HepG2 (cell line): ENCODE measurements around the gene ZFYVE28. TPM values are rescaled to one million over a fixed set of nuclear protein-coding genes. Genes with fewer than 3 reads are reported as not detected.

ENCODE experiments used
- ATAC-seq: fragments of 200-7000 bp; cut with Tn5 transposase; 3 replicates; pipeline ENCODE4 v1.9.1; 2020; ENCODE audit warnings: mild to moderate bottlenecking, moderate library complexity
- BruUV-seq: library from RNA; stranded (reverse); fragments of 400-500 nt; replicated peaks from 2 replicates; lab custom pipeline; 2021; lab: Mats Ljungman, UMichigan
- CTCF ChIA-PET: fragments of 300-600 bp; formaldehyde crosslinking; extraction: SDS; loops from one replicate; lab custom pipeline; 2021; ENCODE audit warnings: low total read pairs, inconsistent platforms, low intra/inter-chr PET ratio; lab: Yijun Ruan, JAX
- POLR2A ChIA-PET: fragments of 350-600 bp; sonication (Branson Sonifier 250); formaldehyde crosslinking; loops from one replicate; lab custom pipeline; 2020; ENCODE audit warnings: antibody characterized with exemption, inconsistent platforms; lab: Yijun Ruan, JAX
- DNase-seq: peaks from one replicate; pipeline ENCODE4 v3.0.0-alpha.2; 2015; ENCODE audit warnings: low spot score
- FAIRE-seq: peaks from 3 replicates; lab custom pipeline; 2011; peaks lifted over from hg19 to GRCh38; lab: Jason Lieb, UNC
- H2AFZ ChIP-seq: one replicate; pipeline ENCODE4 v1.6.1; 2011; ENCODE audit warnings: low read length, inconsistent platforms
- H3K27ac ChIP-seq: fragments of 300-600 bp; 3 replicates; pipeline ENCODE4 v1.8.0; 2011; ENCODE audit warnings: mixed run types, mild to moderate bottlenecking, mixed read lengths, low read length, inconsistent platforms; ENCODE audit not compliant: insufficient read depth; ENCODE audit errors: extremely low read length
- H3K27me3 ChIP-seq, 2 experiments: fragments of 200-600 bp in 1 of 2; 2 replicates in 1 of 2; 3 replicates in 1 of 2; pipeline versions ENCODE4 v1.6.0 to v1.8.0; 2011; ENCODE audit warnings: low read length in 2 of 2, mild to moderate bottlenecking in 2 of 2, moderate library complexity in 2 of 2, inconsistent platforms in 1 of 2; ENCODE audit not compliant: insufficient read depth in 2 of 2, control insufficient read depth in 1 of 2
- H3K36me3 ChIP-seq, 2 experiments: fragments of 200-600 bp in 1 of 2; replicated peaks in 1 of 2; 2 replicates in 1 of 2; 3 replicates in 1 of 2; pipeline versions ENCODE4 v1.5.1 to v1.8.0; 2011; ENCODE audit warnings: low read length in 2 of 2, inconsistent platforms in 1 of 2; ENCODE audit not compliant: insufficient read depth in 2 of 2, control insufficient read depth in 1 of 2
- H3K4me1 ChIP-seq: 2 replicates; pipeline ENCODE4 v1.5.1; 2012; ENCODE audit warnings: low read length, inconsistent platforms; ENCODE audit not compliant: insufficient read depth
- H3K4me2 ChIP-seq: 2 replicates; pipeline ENCODE4 v1.6.0; 2011; ENCODE audit warnings: low read depth, low read length, inconsistent platforms
- H3K4me3 ChIP-seq, 3 experiments: fragments of 200-600 bp in 1 of 3; sonication (generic), shearing (Covaris generic) in 1 of 3; replicated peaks in 1 of 3; 2 replicates each; pipeline ENCODE4 v1.5.1; 2011 to 2016; ENCODE audit warnings: low read length in 3 of 3, inconsistent platforms in 2 of 3, low read depth in 2 of 3, mild to moderate bottlenecking in 2 of 3, control low read depth in 1 of 3, mixed read lengths in 1 of 3; ENCODE audit not compliant: insufficient read depth in 1 of 3
- H3K79me2 ChIP-seq: one replicate; pipeline ENCODE4 v1.6.1; 2011; ENCODE audit warnings: low read length, inconsistent platforms; ENCODE audit not compliant: insufficient read depth
- H3K9ac ChIP-seq: 2 replicates; pipeline ENCODE4 v1.6.0; 2011; ENCODE audit warnings: mild to moderate bottlenecking, low read depth, low read length, inconsistent platforms; ENCODE audit not compliant: insufficient read depth
- H3K9me3 ChIP-seq: 2 replicates; pipeline ENCODE4 v1.5.1; 2012; ENCODE audit warnings: mild to moderate bottlenecking, low read length
- H4K20me1 ChIP-seq: 2 replicates; pipeline ENCODE4 v1.6.0; 2011; ENCODE audit warnings: inconsistent platforms, mild to moderate bottlenecking, low read length, moderate library complexity; ENCODE audit not compliant: insufficient read depth
- AFF4 ChIP-seq: sonication (generic); formaldehyde crosslinking; IDR thresholded peaks from 2 replicates; pipeline ENCODE4 v1.4.0; 2020; ENCODE audit warnings: missing genetic modification reagents
- HMGA1 ChIP-seq: sonication (generic); formaldehyde crosslinking; conservative IDR thresholded peaks from 2 replicates; pipeline ENCODE4 v1.4.0; 2020; ENCODE audit warnings: missing genetic modification reagents
- HNF1B ChIP-seq: sonication (generic); formaldehyde crosslinking; IDR thresholded peaks from 2 replicates; pipeline ENCODE4 v1.5.1; 2020; ENCODE audit warnings: mild to moderate bottlenecking, moderate library complexity, missing genetic modification reagents
- PBX2 ChIP-seq: IDR thresholded peaks from 2 replicates; pipeline ENCODE4 v1.6.1; 2016; ENCODE audit warnings: control low read depth
- SALL1 ChIP-seq: sonication (generic); formaldehyde crosslinking; IDR thresholded peaks from 2 replicates; pipeline ENCODE4 v1.8.0; 2022; ENCODE audit warnings: mild to moderate bottlenecking, missing genetic modification reagents
- TEAD3 ChIP-seq: optimal IDR thresholded peaks from 2 replicates; pipeline ENCODE3; 2016; ENCODE audit warnings: borderline replicate concordance
- TGIF2 ChIP-seq: IDR thresholded peaks from 2 replicates; pipeline ENCODE4 v1.6.1; 2016; ENCODE audit warnings: control low read depth, missing compliant biosample characterization
- TMF1 ChIP-seq: sonication (generic); formaldehyde crosslinking; IDR thresholded peaks from 2 replicates; pipeline ENCODE4 v1.8.1; 2022; ENCODE audit warnings: low read depth, missing genetic modification reagents
- ZBTB26 ChIP-seq: IDR thresholded peaks from 2 replicates; pipeline ENCODE4 v1.6.1; 2016; ENCODE audit warnings: missing compliant biosample characterization, missing genetic modification reagents, borderline replicate concordance
- ZBTB44 ChIP-seq: sonication (generic); formaldehyde crosslinking; IDR thresholded peaks from 2 replicates; pipeline ENCODE4 v1.4.0; 2020; ENCODE audit warnings: missing genetic modification reagents
- ZNF775 ChIP-seq: sonication (generic); formaldehyde crosslinking; IDR thresholded peaks from 2 replicates; pipeline ENCODE4 v1.4.0; 2020; ENCODE audit warnings: missing genetic modification reagents, mild to moderate bottlenecking, moderate library complexity, borderline replicate concordance
- WGBS: methylation state at CpG from one replicate; pipeline ENCODE4 v1.1.6; 2017; ENCODE audit warnings: low lambda C conversion rate; 5-methylcytosine and 5-hydroxymethylcytosine counted together
- in situ Hi-C: cut with HindIII; loops from 2 replicates; pipeline ENCODE4 v1.10.0; 2017; ENCODE audit warnings: low pct_unique_long_range_greater_than_20kb; ENCODE audit not compliant: extremely low pct_ligation_motif_present
- intact Hi-C: fragments of 100-400 bp; cut with micrococcal nuclease; formaldehyde crosslinking; loops from one replicate; pipeline ENCODE4 v1.10.0; 2022; ENCODE audit not compliant: unreplicated experiment
- polyA plus RNA-seq, 8 experiments: library from polyadenylated mRNA; depleted of rRNA in 3 of 8; stranded (reverse) in 7 of 8; unstranded in 1 of 8; fragments of >200 nt; fragmentation: Illumina TruSeq in 4 of 8; extraction: Trizol in 4 of 8; gene quantifications; 2 replicates each; pipeline versions ENCODE4 v1.2.1 to v1.2.3, GENCODE V29; 2011 to 2016; ENCODE audit warnings: low read depth in 4 of 8, missing spikeins in 1 of 8, mixed read lengths in 1 of 8; ENCODE audit not compliant: insufficient read depth in 1 of 8
- total RNA-seq, 5 experiments: library from RNA; depleted of rRNA; stranded (reverse); fragments of >200 nt; fragmentation: Illumina TruSeq; extraction: Trizol; gene quantifications; 2 replicates each; pipeline ENCODE4 v1.2.3, GENCODE V29; 2016; ENCODE audit warnings: low read depth in 1 of 5

Gene ZFYVE28
- total and polyA plus RNA-seq, 2 of the 13 experiments (the other 11 are each of a cell fraction or from before 2014, with no cell fraction given) = 0.12 to 0.22 TPM

- TF ChIP-seq ZBTB26 (CRISPR knock-in tag) = no peak
- TF ChIP-seq, all 625 proteins: peak for 0
Measured at GRCh38 chr4:2449511-2450392, 31.3 kb upstream of the ZFYVE28 start (continued).

GRCh38 chr4:2449051-2449450 is 30.6 kb upstream of the ZFYVE28 start:
- 72% methylated on average over 9 of the region's 11 CpGs for WGBS
- Histone ChIP-seq H3K9ac (no peak overlapping the region), H3K4me3 (no peak overlapping the region), H3K27ac (no peak overlapping the region), H3K9me3 (no peaks in the 10 kb centered on the region), H2AFZ (no peak overlapping the region), H3K36me3 (no peaks in the 10 kb centered on the region), H3K79me2 (no peaks in the 10 kb centered on the region), H4K20me1 (no peaks in the 10 kb centered on the region), H3K27me3 (peaks cover 4 to 34% of the 10 kb centered on the region in 2 experiments; a peak in 4 of 5 replicates), H3K4me1 (peaks cover 12% of the 10 kb centered on the region), H3K4me2 (no peak overlapping the region)
- FAIRE-seq (no peak), DNase-seq (no peak), ATAC-seq (no peak)
- CTCF ChIA-PET = no interaction called here
- in situ Hi-C loops = no loop called here
- POLR2A ChIA-PET = no interaction called here
- TF ChIP-seq HNF1B (CRISPR knock-in tag) (no peak), AFF4 (CRISPR knock-in tag) (no peak), ZNF775 (CRISPR knock-in tag) (no peak), ZBTB44 (CRISPR knock-in tag) (no peak), TEAD3 (no peak), TGIF2 (CRISPR knock-in tag) (no peak), PBX2 (CRISPR knock-in tag) (no peak), TMF1 (CRISPR knock-in tag) (no peak), SALL1 (no peak), HMGA1 (CRISPR knock-in tag) (no peak)
- intact Hi-C loops = loop anchor here (5.0 kb wide), 1 partner anchor 442 kb away; the partner anchor contains the start of gene NELFA
- no TSS peak for BruUV-seq
